OCI-LY7 (cell line): ENCODE data around the gene RNF111.

Experiments
- EZH2phosphoT487 ChIP-seq: fragments of 200-600 bp; sonication (generic); IDR thresholded peaks from 2 replicates; pipeline ENCODE4 v1.6.1; 2018; ENCODE audit warnings: low read depth, borderline replicate concordance, mild to moderate bottlenecking, mixed run types, antibody characterized with exemption, low read length, moderate library complexity, mixed read lengths
- TF ChIP-seq, protein P1 (sequence below): fragments of 200-600 bp; sonication (generic); conservative IDR thresholded peaks from 2 replicates; pipeline ENCODE4 v1.5.1; 2014; ENCODE audit warnings: mild to moderate bottlenecking, antibody characterized with exemption, low read length, moderate library complexity, mixed read lengths

DNA sequence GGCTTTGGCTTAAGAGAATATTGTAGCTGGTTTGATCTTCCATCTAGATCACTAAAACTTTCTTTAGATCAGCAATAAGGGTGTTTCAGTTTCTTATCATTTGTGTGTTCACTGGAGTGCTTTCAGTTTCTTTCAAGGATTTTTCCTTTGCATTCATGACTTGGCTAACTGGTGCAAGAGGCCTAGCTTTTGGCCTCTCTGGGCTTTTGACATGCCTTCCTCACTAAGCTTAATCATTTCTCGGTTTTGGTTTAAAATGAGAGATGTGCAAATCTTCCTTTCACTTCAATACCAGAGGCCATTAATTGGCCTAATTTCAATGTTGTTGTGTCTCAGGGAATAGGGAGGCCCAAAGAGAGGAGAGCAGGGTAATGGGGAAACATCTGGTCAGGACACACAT, 87.1 kb downstream of the RNF111 start:
- TF ChIP-seq, protein P1, sequence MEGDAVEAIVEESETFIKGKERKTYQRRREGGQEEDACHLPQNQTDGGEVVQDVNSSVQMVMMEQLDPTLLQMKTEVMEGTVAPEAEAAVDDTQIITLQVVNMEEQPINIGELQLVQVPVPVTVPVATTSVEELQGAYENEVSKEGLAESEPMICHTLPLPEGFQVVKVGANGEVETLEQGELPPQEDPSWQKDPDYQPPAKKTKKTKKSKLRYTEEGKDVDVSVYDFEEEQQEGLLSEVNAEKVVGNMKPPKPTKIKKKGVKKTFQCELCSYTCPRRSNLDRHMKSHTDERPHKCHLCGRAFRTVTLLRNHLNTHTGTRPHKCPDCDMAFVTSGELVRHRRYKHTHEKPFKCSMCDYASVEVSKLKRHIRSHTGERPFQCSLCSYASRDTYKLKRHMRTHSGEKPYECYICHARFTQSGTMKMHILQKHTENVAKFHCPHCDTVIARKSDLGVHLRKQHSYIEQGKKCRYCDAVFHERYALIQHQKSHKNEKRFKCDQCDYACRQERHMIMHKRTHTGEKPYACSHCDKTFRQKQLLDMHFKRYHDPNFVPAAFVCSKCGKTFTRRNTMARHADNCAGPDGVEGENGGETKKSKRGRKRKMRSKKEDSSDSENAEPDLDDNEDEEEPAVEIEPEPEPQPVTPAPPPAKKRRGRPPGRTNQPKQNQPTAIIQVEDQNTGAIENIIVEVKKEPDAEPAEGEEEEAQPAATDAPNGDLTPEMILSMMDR, result no peak
- no peak for TF ChIP-seq EZH2phosphoT487
